ENCODE measurements around the gene LRRTM4. TPM values are rescaled to one million over a fixed set of nuclear protein-coding genes. Genes with fewer than 3 reads are reported as not detected.

LRRTM4 gene
- total and polyA plus RNA-seq, 2 donors (not counting 1 experiment from before 2014, with no cell fraction given), result not detected

- Mint-ChIP-seq H3K4me1 (no peaks in the 10 kb centered on the region), H3K27me3 (no peaks in the 10 kb centered on the region), H3K27ac (no peak overlapping the region), H3K9me3 (ENCODE audit: insufficient read depth) (no peaks in the 10 kb centered on the region), H3K4me3 (no peak overlapping the region)
- H3K27me3 ChIP-seq (replicated peaks in 1 of 4; ENCODE audit: control extremely low read depth in 1 of 4, control insufficient read depth in 3 of 4, insufficient read depth in 4 of 4, low read length in 3 of 4), result no peaks in the 10 kb centered on the region
- no CpG with 5 or more reads among the region's 4 CpGs for WGBS (ENCODE audit: insufficient coverage)
- no peaks in the 10 kb centered on the region for H3K36me3 ChIP-seq (replicated peaks in 1 of 2; ENCODE audit: control extremely low read depth in 1 of 2, control insufficient read depth in 1 of 2, extremely low read depth in 1 of 2, insufficient read depth in 2 of 2, low read length in 1 of 2)
- H2AFZ ChIP-seq (ENCODE audit: insufficient read depth, low read depth, low read length, poor library complexity, severe bottlenecking), result no peak overlapping the region
- intact Hi-C loops (cut with micrococcal nuclease), result no loop called here
- ChIA-PET POLR2A (no interaction called here), CTCF (no interaction called here)
- no peaks in the 10 kb centered on the region for H4K20me1 ChIP-seq (ENCODE audit: control insufficient read depth, insufficient read depth, low read length, poor library complexity, severe bottlenecking)
- H3K4me2 ChIP-seq (replicated peaks; ENCODE audit: low read depth, low read length, poor library complexity, severe bottlenecking), result no peak overlapping the region
- no peak overlapping the region for H3K4me3 ChIP-seq (ENCODE audit: control extremely low read depth in 1 of 5, extremely low read depth in 1 of 5, insufficient read depth in 1 of 5, low read depth in 2 of 5, low read length in 4 of 5)
- ATAC-seq (ENCODE audit: low read depth) (no peak), DNase-seq (no peak)
- no peaks in the 10 kb centered on the region for H3K9me3 ChIP-seq (ENCODE audit: control extremely low read depth in 1 of 3, control insufficient read depth in 2 of 3, insufficient read depth in 1 of 3, low read length in 2 of 3)
- H3K9ac ChIP-seq (ENCODE audit: low read length), result no peak overlapping the region
- no peak overlapping the region for H3K27ac ChIP-seq (ENCODE audit: low read length in 2 of 2)
- no peaks in the 10 kb centered on the region for H3K4me1 ChIP-seq (ENCODE audit: control insufficient read depth in 2 of 2, insufficient read depth in 2 of 2, low read length in 2 of 2)
- no peaks in the 10 kb centered on the region for H3K79me2 ChIP-seq (ENCODE audit: control insufficient read depth, insufficient read depth, low read length)
- TF ChIP-seq EZH2 (IDR thresholded peaks at IDR 0.05; ENCODE audit: borderline replicate concordance, insufficient read depth, low read depth, low read length, poor library complexity, severe bottlenecking) (no peak), CTCF (IDR thresholded peaks at IDR 0.05) (no peak)
These were observed 328.2 kb downstream of the LRRTM4 start for GRCh38 chr2:77193858-77194448.

GRCh38 chr2:77192811-77193289 lies 329.3 kb downstream of the LRRTM4 start:
- POLR2A ChIA-PET, result no interaction called here
- Mint-ChIP-seq H3K27me3 (no peaks in the 10 kb centered on the region), H3K4me1 (no peaks in the 10 kb centered on the region), H3K9me3 (ENCODE audit: insufficient read depth) (no peaks in the 10 kb centered on the region), H3K4me3 (no peak overlapping the region), H3K27ac (no peak overlapping the region)
- H4K20me1 ChIP-seq (ENCODE audit: control insufficient read depth, insufficient read depth, low read length, poor library complexity, severe bottlenecking), result no peaks in the 10 kb centered on the region
- no peak overlapping the region for H3K9ac ChIP-seq (ENCODE audit: low read length)
- intact Hi-C loops (cut with micrococcal nuclease), result no loop called here
- no peaks in the 10 kb centered on the region for H3K4me1 ChIP-seq (ENCODE audit: control insufficient read depth in 2 of 2, insufficient read depth in 2 of 2, low read length in 2 of 2)
- no peak overlapping the region for H3K4me3 ChIP-seq (ENCODE audit: control extremely low read depth in 1 of 5, extremely low read depth in 1 of 5, insufficient read depth in 1 of 5, low read depth in 2 of 5, low read length in 4 of 5)
- no CpG with 5 or more reads among the region's 5 CpGs for WGBS (ENCODE audit: insufficient coverage)
- H3K27ac ChIP-seq (ENCODE audit: low read length in 2 of 2), result no peak overlapping the region
- CTCF ChIA-PET, result no interaction called here
- H2AFZ ChIP-seq (ENCODE audit: insufficient read depth, low read depth, low read length, poor library complexity, severe bottlenecking), result no peak overlapping the region
- no peaks in the 10 kb centered on the region for H3K79me2 ChIP-seq (ENCODE audit: control insufficient read depth, insufficient read depth, low read length)
- ATAC-seq (ENCODE audit: low read depth) (no peak), DNase-seq (no peak)
- TF ChIP-seq EZH2 (IDR thresholded peaks at IDR 0.05; ENCODE audit: borderline replicate concordance, insufficient read depth, low read depth, low read length, poor library complexity, severe bottlenecking) (no peak), CTCF (IDR thresholded peaks at IDR 0.05) (no peak)
- no peaks in the 10 kb centered on the region for H3K36me3 ChIP-seq (replicated peaks in 1 of 2; ENCODE audit: control extremely low read depth in 1 of 2, control insufficient read depth in 1 of 2, extremely low read depth in 1 of 2, insufficient read depth in 2 of 2, low read length in 1 of 2)
- H3K9me3 ChIP-seq (ENCODE audit: control extremely low read depth in 1 of 3, control insufficient read depth in 2 of 3, insufficient read depth in 1 of 3, low read length in 2 of 3), result no peaks in the 10 kb centered on the region
- no peak overlapping the region for H3K4me2 ChIP-seq (replicated peaks; ENCODE audit: low read depth, low read length, poor library complexity, severe bottlenecking)
- no peaks in the 10 kb centered on the region for H3K27me3 ChIP-seq (replicated peaks in 1 of 4; ENCODE audit: control extremely low read depth in 1 of 4, control insufficient read depth in 3 of 4, insufficient read depth in 4 of 4, low read length in 3 of 4)
